HepG2 (cell line): ENCODE results near the gene VSNL1. TPM values are rescaled to one million over a fixed set of nuclear protein-coding genes. Genes with fewer than 3 reads are reported as not detected.
A peak's percentile ranks its signal among the peaks of the same experiment; 100 is the strongest.

Experiments used
- ARID5B ChIP-seq: IDR thresholded peaks from 2 replicates; pipeline ENCODE4 v1.4.0; 2020; ENCODE audit warnings: mild to moderate bottlenecking, missing genetic modification reagents
- ATF7 ChIP-seq, 2 experiments: fragments of 450-650 bp in 1 of 2; sonication (generic) in 1 of 2; formaldehyde crosslinking in 1 of 2; IDR thresholded peaks; 2 replicates each; pipeline versions ENCODE4 v1.4.0 to v1.6.1; 2016 to 2020; ENCODE audit warnings: antibody characterized with exemption in 1 of 2, mild to moderate bottlenecking in 1 of 2, missing genetic modification reagents in 1 of 2
- BCL6 ChIP-seq: IDR thresholded peaks from 2 replicates; pipeline ENCODE4 v1.6.1; 2016; ENCODE audit warnings: missing genetic modification reagents, missing compliant biosample characterization
- CTCF ChIP-seq: sonication (generic); formaldehyde crosslinking; IDR thresholded peaks from 2 replicates; pipeline ENCODE4 v1.5.0; 2020; ENCODE audit warnings: mild to moderate bottlenecking, missing genetic modification reagents, moderate library complexity
- ELF3 ChIP-seq: IDR thresholded peaks from 2 replicates; pipeline ENCODE4 v1.6.1; 2016; ENCODE audit warnings: missing genetic modification reagents, missing compliant biosample characterization
- FOSL2 ChIP-seq: sonication (generic); formaldehyde crosslinking; IDR thresholded peaks from 2 replicates; pipeline ENCODE4 v1.4.0; 2020; ENCODE audit warnings: missing genetic modification reagents
- MEF2D ChIP-seq: sonication (generic); formaldehyde crosslinking; IDR thresholded peaks from 2 replicates; pipeline ENCODE4 v1.5.1; 2020; ENCODE audit warnings: mild to moderate bottlenecking, missing genetic modification reagents
- RARA ChIP-seq: IDR thresholded peaks from 2 replicates; pipeline ENCODE4 v1.6.1; 2016; ENCODE audit warnings: missing genetic modification reagents, missing compliant biosample characterization
- TFAP4 ChIP-seq: sonication (generic); IDR thresholded peaks from 2 replicates; pipeline ENCODE4 v1.6.1; 2016; ENCODE audit warnings: low read depth, borderline replicate concordance
- THAP9 ChIP-seq: sonication (generic); formaldehyde crosslinking; IDR thresholded peaks from 2 replicates; pipeline ENCODE4; 2020; ENCODE audit warnings: missing genetic modification reagents, mild to moderate bottlenecking, borderline replicate concordance
- ZNF101 ChIP-seq: sonication (generic); formaldehyde crosslinking; IDR thresholded peaks from 2 replicates; pipeline ENCODE4 v1.4.0; 2020; ENCODE audit warnings: mild to moderate bottlenecking, low read depth, missing genetic modification reagents, borderline replicate concordance
- ZNF124 ChIP-seq: sonication (generic); formaldehyde crosslinking; IDR thresholded peaks from 2 replicates; pipeline ENCODE4 v1.4.0; 2020; ENCODE audit warnings: missing genetic modification reagents
- ZNF160 ChIP-seq: sonication (generic); formaldehyde crosslinking; IDR thresholded peaks from 2 replicates; pipeline ENCODE4 v1.8.0; 2022; ENCODE audit warnings: mild to moderate bottlenecking, inconsistent platforms, missing genetic modification reagents
- polyA plus RNA-seq, 8 experiments: library from polyadenylated mRNA; depleted of rRNA in 3 of 8; stranded (reverse) in 7 of 8; unstranded in 1 of 8; fragments of >200 nt; fragmentation: Illumina TruSeq in 4 of 8; extraction: Trizol in 4 of 8; gene quantifications; 2 replicates each; pipeline versions ENCODE4 v1.2.1 to v1.2.3, GENCODE V29; 2011 to 2016; ENCODE audit warnings: low read depth in 4 of 8, missing spikeins in 1 of 8, mixed read lengths in 1 of 8; ENCODE audit not compliant: insufficient read depth in 1 of 8
- total RNA-seq, 5 experiments: library from RNA; depleted of rRNA; stranded (reverse); fragments of >200 nt; fragmentation: Illumina TruSeq; extraction: Trizol; gene quantifications; 2 replicates each; pipeline ENCODE4 v1.2.3, GENCODE V29; 2016; ENCODE audit warnings: low read depth in 1 of 5

Gene VSNL1
- total and polyA plus RNA-seq, 2 of the 13 experiments (the other 11 are each of a cell fraction or from before 2014, with no cell fraction given), result 63.2 to 95.9 TPM

GRCh38 chr2:17646081-17646554 is 105.6 kb downstream of the VSNL1 start (continued):
- TF ChIP-seq THAP9 (CRISPR knock-in tag), result no peak
- peak; percentile 60 for TF ChIP-seq TFAP4
- peak; percentile 70; the same call in 1 of the 2 replicates for TF ChIP-seq ELF3
- peak; percentile 77 for TF ChIP-seq FOSL2
- 0 out of 2 replicates have a peak, but pooled peaks have one; percentile 47 for TF ChIP-seq ZNF124 (CRISPR knock-in tag)
- peak; percentile 49; the same call in 1 of the 2 replicates for TF ChIP-seq RARA
- 0 out of 2 replicates have a peak, but pooled peaks have one; percentile 36 for TF ChIP-seq MEF2D (CRISPR knock-in tag)
- TF ChIP-seq ARID5B, result peak; percentile 79
- TF ChIP-seq ATF7 (IDR thresholded peaks at IDR 0.05), result peak; percentile 21; the same call in 1 of the 2 replicates
- TF ChIP-seq ATF7 (CRISPR knock-in tag; IDR thresholded peaks at IDR 0.05), result no peak
- TF ChIP-seq ZNF101 (CRISPR knock-in tag), result no peak
- peak; percentile 56; the same call in 1 of the 2 replicates for TF ChIP-seq BCL6 (CRISPR knock-in tag)
- TF ChIP-seq ZNF160 (CRISPR knock-in tag), result no peak
- TF ChIP-seq CTCF, result peak; percentile 82
